Astrocyte (in vitro differentiated cells and primary cell): Measurements from ENCODE around the gene SIRT2.

Source experiments
- CTCF ChIP-seq: IDR thresholded peaks from 2 replicates; pipeline ENCODE4 v1.5.1; 2011; ENCODE audit warnings: low read depth, mild to moderate bottlenecking, inconsistent platforms, low read length, moderate library complexity; ENCODE audit not compliant: insufficient read depth
- EZH2 ChIP-seq: IDR thresholded peaks from 2 replicates; pipeline ENCODE4 v1.6.1; 2012; ENCODE audit warnings: mild to moderate bottlenecking, low read length, inconsistent platforms; ENCODE audit not compliant: insufficient read depth

DNA sequence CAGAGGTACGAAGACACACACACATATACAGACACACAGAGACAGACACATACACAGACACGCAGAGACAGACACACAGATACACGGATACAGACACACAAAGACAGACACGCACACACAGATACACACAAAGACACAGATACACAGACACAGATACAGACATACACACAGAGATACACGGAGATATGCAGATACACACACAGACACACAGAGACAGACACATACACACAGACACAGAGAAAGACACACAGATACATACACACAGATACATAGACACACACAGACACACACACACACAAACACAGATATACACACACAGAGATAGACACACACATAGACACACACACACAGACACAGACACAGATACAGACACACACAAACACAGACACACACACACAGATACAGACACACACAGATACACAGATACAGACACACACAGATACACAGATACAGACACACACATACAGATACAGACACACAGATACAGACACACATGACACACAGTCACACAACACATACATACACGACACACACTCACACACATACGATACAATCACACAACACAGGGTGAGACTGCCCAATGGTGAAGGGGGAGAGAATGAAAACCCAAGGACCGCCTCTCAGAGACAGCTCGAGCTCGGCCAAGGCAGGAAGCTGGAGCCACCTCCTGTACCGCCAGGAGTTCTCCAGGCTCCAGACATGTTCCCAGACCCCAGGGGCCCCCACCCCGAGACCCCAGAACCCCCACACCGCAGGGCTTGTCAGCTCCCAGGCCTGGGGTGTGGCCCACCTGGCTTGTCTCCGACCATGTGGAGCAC lies 21.4 kb upstream of the SIRT2 start:
- no peak for TF ChIP-seq CTCF
- no peak for TF ChIP-seq EZH2
